HUDEP-2 (cell line): ENCODE measurements around the gene ABCC10.
A peak's percentile ranks its signal among the peaks of the same experiment; 100 is the strongest.
"Not testable (repeated sequence)": the region's sequence is repeated elsewhere in the genome, so short reads cannot be mapped to it uniquely, and the experiment has no call there.

Experiments used
- DNase-seq, 76 experiments: peaks; one replicate each; lab custom pipeline; 2025; ENCODE audit not compliant: unreplicated experiment in 76 of 76; lab: John Stamatoyannopoulos, UW

The ABCC10 gene, protein sequence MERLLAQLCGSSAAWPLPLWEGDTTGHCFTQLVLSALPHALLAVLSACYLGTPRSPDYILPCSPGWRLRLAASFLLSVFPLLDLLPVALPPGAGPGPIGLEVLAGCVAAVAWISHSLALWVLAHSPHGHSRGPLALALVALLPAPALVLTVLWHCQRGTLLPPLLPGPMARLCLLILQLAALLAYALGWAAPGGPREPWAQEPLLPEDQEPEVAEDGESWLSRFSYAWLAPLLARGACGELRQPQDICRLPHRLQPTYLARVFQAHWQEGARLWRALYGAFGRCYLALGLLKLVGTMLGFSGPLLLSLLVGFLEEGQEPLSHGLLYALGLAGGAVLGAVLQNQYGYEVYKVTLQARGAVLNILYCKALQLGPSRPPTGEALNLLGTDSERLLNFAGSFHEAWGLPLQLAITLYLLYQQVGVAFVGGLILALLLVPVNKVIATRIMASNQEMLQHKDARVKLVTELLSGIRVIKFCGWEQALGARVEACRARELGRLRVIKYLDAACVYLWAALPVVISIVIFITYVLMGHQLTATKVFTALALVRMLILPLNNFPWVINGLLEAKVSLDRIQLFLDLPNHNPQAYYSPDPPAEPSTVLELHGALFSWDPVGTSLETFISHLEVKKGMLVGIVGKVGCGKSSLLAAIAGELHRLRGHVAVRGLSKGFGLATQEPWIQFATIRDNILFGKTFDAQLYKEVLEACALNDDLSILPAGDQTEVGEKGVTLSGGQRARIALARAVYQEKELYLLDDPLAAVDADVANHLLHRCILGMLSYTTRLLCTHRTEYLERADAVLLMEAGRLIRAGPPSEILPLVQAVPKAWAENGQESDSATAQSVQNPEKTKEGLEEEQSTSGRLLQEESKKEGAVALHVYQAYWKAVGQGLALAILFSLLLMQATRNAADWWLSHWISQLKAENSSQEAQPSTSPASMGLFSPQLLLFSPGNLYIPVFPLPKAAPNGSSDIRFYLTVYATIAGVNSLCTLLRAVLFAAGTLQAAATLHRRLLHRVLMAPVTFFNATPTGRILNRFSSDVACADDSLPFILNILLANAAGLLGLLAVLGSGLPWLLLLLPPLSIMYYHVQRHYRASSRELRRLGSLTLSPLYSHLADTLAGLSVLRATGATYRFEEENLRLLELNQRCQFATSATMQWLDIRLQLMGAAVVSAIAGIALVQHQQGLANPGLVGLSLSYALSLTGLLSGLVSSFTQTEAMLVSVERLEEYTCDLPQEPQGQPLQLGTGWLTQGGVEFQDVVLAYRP (N-terminal part only)

DNA sequence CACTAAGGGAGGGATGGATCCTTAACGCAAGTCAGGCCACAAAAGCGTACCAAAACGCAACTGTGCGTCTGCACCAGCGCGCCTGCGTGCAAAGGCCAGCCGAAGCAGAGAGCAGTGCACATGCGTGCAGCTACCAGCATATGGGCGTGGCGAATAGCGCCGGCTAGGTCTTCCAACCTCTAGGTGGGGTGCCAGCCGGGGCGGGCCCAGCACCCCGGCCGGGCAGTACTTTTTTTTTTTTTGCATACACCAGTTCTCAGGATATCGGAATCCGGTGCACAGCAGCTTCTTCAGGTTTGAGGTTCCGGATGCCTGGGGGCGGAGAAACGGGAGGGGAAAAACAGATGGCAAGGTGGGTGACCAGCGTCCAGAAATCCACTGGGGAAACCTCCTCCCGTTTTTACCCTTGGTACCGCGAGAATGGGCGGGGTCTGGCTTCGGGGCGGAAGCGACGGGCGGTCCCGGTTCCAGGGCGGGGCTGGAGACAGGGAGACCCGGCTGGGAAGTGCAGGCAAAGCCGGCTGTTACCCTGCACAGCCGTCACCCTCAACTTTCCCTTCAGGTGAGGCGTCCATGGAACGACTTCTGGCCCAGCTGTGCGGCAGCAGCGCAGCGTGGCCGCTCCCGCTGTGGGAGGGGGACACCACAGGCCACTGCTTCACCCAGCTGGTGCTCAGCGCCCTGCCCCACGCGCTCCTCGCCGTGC, at the start of gene ABCC10:
Gene ABCC10 (plus strand): TSS at position 136 of the 706 bp plus-strand sequence. CDS start 438 bp downstream, at position 574.
- peak in 75 of 76 experiments; percentile 74 to 100 (median 96) for DNase-seq

DNA sequence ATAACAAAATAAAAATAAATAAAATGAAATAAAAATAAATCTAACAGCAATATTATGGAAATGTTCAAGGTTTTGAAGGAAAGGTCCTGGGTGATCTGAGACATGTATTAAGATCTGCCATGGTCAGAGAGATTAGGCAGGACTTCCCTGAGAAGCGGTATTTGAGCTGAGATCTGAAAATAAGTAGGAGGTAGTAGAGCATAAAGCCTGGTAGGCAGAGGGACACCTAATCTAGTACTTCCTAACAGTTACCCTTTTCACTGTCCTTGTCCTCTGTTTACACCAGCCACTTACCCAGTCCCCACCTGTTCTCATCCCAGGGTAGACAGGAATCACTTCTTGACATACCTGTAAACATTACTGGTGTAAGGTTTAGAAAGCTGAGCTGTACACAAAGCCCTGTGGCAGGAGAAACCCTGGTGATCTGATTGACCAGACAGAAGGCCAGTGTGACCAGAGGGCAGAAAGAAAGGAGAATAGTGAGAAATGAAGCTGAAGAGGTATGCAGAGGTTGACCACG, 49.6 kb upstream of the ABCC10 start:
- no peak for DNase-seq

DNA sequence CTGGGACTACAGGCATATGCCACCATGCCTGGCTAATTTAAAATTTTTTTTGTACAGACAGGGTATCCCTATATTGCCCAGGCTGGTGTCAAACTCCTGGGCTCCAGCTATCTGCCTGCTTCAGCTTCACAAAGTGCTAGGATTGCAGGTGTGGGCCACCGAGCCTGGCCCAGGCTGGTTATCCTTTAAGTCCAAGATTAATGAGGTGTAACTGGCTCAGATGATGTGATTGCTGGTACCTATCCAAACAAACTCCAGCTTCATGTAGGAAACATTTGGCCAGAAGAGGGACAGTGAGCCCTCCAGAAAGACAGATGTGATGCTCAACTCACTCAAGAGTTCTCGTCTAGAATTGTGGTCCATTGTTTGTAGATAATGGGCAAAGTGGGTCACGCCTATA, 48.7 kb upstream of the ABCC10 start:
- DNase-seq, result no peak

DNA sequence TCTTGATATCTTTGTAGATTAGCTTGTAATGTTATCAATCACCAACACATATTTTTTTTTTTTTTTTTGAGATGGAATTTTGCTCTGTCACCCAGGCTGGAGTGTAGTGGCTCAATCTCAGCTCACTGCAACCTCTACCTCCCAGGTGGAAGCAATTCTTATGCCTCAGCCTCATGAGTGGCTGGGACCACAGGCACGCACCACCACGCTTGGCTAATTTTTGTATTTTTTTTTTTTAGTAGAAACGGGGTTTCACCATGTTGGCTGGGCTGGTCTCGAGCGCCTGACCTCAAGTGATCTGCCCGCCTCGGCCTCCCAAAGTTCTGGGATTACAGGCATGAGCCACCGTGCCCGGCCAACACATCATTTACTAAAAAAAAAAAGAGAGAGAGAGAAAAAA, 46.5 kb upstream of the ABCC10 start:
- DNase-seq, result not testable (repeated sequence)

DNA sequence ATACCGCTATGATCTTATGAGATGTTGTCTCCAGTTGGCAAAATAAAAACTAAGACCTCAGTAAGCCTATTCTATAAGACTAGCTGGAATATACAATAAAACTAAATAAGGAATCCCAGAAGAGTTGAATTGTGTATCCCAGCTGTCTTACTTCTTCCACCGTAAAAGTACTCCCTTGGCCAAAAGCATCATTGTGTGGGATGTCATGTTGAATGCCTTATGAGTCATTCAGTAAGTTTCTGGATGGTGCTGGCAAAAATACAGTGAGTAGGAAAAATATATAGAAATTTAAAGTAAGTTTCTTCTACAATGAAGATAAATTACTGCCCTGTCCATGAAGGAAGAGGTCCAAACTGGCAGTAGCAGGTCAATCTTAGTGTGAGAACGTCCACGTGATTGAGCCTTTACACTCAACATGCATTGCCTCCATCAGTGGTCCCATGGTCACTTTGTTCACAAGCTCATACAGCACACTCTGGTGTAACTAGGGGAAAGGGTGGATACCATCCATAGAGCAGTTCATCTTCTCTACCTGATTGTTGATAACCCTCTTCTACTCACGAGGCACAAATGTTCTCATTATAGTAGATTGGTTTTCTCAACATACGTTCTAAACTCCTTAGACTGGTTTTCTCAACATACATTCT, 44.2 kb upstream of the ABCC10 start:
- no peak for DNase-seq

DNA sequence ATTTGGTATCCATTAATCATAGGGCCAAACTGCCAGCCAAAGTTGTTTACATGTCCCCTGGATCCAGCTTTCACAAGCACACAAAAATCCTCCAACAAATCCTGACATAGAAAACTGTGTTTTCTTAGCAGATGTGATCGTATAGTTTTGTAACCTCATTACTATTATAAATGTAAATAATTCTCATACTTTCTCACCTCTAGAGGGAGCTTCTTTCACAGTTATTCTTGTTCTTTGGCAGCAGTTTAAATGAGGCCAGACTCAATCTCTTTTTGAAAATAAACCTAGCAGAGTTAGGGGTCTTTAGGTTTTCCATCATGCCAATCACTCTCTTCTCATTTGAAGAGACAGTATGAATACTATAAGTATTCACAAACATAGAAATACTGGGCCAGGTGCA, 40.8 kb upstream of the ABCC10 start:
- DNase-seq, result no peak

DNA sequence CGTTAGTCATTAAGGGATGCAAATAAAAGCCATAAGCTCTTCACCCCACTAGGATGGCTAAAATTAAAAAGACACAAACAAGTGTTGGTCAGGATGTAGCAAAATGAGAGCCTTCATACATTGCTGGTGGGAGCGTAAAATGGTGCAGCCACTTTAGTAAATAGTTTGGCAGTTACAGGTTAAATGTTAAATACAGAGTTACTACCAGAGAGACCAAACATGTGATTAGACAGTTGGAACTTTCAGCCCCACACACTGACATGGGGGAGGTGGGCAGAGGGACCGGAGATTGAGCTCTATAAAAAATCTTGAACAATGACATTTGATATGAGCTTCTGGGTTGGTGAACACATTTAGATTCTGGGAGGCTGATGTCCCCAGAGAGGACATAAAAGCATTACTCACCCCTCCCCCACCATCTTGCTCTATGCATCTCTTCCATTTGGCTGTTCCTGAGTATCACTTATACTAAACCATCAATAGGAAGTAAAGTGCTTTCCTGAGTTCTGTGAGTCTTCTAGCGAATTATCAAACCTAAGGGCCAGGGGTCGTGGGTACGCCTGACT, 37.5 kb upstream of the ABCC10 start:
- DNase-seq, result no peak

DNA sequence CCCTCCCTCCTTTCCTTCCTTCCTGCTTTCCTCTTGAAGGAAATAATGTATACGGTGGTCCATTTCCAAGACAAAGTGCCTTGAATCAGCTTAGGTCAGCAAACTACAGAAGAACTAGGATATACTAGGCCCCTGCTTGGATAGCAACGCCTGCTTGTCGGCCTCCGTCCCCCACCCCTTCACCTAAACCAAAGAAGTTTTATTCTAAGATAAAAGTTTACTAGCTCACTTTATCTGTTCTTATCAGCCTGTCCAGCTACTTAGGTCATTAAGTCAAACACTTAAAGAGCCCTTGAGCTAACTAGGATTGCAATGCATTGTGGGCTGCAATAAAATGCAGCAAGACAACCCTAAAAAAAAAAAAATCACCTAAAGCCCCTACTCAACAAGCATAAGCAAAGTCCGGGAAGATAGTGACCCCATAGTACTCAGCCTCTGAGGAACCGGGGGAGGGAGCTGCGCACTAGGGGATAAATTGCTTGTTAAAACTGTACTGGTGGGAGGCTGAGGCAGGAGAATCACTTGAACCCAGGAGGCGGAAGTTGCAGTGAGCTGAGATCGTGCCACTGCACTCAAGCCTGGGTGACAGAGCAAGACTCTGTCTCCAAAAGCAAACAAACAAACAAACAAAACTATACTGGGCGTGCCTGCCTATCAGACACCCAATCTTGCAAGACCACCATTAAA, 36.4 kb upstream of the ABCC10 start:
- DNase-seq, result peak in 49 of 76 experiments; percentile 14 to 86 (median 46)

DNA sequence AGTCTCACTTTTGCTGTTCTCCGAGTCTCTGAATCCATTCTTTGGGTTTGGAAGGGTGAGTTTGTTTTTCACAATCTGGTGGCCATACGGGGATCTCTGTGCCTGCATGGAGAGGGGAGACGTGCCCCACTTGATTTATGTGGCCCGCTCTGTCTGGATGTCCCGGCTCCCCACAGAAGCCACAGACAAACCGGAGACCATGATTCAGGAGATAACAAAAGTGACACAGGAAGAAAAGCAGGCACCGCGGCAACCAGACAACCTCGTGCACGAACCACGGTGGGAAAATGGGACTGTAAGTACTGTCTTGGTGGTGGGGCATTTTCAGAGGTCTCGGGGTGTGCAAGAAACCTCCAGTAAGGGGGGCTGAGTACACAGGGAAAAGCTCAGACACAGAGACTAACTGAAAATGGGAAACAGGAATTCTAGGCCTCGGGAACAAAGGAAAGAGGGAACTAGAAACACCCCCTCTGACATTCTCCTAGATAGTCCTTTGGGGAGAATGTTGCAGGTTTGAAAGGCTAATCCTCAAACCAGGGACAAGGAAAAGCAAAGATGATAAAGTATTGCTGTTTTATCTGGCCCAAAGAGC, 35.8 kb upstream of the ABCC10 start:
- peak in 36 of 76 experiments; percentile 12 to 67 (median 38) for DNase-seq

DNA sequence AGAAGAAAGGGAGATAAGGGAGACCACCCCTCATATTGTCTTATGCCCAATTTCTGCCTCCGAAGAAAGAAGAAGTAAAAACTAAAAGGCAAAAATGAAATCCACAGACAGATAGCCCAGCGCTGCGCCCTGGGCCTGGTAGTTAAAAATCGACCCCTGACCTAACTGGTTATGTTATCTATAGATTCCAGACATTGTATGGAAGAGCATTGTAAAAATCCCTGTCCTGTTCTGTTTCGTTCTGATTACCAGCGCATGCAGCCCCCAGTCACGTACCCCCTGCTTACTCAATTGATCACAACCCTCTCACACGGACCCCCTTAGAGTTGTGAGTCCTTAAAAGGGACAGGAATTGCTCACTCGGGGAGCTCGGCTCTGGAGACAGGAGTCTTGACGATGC, 34.2 kb upstream of the ABCC10 start:
- peak in 7 of 76 experiments; percentile 16 to 47 (median 32) for DNase-seq

DNA sequence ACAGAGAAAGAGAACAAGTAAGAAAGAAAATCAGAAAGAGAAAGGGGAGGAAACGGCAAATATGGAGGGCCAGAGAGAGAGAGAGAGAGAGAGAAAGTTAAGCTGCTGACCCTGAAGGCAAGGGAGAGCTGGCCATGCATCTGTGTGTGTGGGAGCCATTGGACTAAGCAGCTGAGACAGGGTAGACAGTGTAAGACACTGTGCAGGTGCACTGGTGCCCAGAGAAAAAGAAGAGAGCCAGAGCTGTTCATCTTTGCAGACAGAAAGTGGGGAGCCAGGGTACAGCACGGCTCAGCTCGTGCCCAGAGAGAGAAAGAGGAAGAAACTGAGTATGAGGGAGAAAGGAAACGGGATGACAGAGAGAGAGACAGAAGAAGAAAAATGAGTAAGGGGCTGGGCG, 33.7 kb upstream of the ABCC10 start:
- DNase-seq, result no peak

DNA sequence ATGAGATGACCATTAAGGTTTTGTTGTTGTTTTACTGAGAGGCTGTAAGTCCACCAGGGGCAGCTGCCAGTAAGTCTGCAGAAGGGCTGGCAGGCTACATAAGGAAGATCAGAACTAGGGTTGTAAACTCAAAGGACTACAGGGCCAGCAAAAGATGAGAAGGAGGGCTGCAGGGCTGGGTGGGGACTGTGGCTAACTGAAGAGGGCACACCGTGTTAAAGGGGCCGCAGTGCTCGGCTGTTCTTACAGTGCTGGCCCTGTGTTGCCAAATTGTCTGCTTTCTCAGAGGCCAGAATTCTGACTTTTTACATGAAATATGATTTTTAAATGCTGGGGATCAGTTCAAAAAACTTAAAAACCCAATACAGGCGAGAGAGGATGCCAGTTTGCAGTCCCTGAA, 32.4 kb upstream of the ABCC10 start:
- DNase-seq, result no peak

DNA sequence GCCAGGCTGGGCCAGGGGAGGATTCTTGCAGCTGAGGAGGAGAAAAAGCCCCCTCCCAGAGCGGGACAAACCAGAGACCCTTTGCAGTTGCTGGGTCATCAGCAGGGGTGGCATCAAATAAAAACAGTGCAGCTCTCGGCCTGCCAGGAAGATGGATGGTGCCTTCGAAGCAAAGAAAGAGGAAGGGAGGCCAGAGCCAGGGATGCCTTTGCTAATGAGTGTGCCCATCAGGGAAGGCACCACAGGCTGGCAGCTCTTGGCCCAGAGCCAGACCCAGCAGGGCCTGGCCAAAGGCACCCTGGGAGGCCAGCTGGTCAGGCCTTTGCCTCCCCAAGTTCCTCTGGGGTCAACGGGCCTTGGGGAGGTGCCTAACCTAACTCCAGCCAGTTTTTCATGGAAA, 31.6 kb upstream of the ABCC10 start:
- peak in 7 of 76 experiments; percentile 11 to 35 (median 13) for DNase-seq

DNA sequence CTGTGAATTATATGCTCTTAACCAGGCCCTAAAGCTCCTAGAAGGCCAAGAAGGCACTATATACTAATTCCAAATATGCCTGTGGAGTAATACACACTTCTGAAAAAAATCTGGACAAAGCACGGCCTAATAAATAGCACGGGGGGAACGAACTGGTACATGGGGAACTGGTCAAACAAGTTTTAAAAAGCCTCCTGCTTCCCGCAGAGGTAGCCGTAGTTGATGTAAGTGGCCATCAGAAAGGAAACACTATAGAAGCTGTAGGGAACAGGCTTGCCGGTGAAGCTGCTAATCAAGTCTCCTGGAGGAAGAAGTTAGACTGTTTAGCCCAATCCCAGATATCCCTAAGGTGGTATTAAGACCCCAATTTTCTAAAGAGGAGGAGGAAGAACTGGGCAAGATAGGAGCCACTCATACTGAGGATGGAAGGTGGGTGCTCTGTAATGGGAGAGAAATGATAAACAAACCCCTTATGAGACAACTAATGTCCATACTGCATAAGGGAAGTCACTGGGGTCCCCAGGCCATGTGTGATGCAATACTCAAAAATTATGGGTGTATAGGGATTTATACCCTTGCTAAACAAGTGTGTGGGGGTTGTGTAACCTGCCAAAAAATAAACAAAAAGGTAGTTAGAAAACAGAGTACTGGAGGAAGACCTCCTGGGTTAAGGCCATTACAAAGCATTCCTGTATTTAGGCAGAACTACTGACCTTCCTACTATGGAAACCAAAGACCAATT, 30.8 kb upstream of the ABCC10 start:
- DNase-seq, result no peak

DNA sequence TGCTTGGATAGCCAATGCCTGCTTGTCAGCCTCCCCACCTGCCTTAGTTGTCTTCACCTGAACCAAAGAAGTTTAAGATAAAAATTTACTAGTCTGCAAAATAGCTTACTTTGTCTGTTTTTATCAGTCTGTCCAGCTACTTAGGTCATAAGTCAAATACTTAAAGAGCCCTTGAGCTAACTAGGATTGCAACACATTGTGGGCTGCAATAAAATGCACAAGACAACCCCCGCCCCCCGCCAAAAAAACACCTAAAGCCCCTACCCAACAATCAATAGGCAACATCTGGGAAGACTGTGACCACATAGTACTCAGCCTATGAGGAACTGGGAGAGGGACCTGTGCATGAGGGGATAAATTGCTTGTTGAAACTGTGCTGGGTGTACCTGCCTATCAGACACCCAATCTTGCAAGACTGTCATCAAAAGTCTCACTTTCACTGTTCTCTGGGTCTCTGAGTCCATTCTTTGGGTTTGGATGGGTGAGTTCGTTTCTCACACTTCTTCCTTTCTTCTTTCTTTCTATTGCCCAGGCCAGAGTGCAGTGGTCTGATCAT, 27.3 kb upstream of the ABCC10 start:
- DNase-seq, result no peak

DNA sequence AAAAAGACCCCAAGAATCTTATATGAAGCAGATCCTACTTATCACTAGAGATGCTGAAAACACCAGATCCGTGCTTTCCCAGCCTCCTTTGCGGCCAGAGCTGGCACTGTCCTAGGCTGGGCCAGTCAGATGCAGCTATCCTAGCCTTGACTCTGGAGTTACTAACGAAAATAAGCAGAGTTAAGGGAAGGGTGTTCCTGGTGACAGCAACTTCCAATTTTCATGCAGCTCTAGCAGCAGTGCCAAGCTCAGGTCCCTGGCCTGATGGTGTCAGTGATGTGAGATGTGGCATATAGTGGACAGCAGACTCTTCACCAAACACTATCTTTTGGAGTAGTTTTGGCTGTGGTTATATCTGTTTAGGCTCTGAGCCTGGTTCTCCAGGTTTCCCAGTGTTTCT, 25.6 kb upstream of the ABCC10 start:
- no peak for DNase-seq

DNA sequence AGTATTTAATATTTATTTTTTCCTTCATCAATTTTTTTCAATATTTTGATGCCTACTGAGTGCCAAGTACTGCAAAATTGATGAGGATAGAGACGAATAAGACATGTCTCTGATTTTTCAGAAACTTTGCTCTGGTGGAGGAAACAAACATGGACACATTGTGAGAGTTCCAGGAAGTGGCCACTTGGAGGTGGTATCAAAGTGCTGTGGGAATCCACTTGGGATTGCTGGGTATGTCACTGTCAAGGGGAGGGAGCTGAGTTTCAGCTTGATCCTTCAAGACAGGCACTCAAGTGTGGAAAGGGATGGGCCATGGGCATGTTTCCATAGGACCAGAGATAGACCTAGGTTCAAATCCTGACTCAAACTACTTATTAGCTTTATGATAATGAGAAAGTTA, 24.5 kb upstream of the ABCC10 start:
- no peak for DNase-seq
